SK-N-MC (cell line): Measurements from ENCODE around the gene SUPV3L1.

Source experiments
- EZH2 ChIP-seq: fragments of 200-600 bp; sonication (generic); IDR thresholded peaks from one replicate; pipeline ENCODE4 v1.6.1; 2017; ENCODE audit warnings: antibody characterized with exemption
- POLR2AphosphoS5 ChIP-seq: IDR thresholded peaks from 2 replicates; pipeline ENCODE4 v1.6.1; 2012; ENCODE audit warnings: mild to moderate bottlenecking, low read depth, low read length, borderline replicate concordance

DNA sequence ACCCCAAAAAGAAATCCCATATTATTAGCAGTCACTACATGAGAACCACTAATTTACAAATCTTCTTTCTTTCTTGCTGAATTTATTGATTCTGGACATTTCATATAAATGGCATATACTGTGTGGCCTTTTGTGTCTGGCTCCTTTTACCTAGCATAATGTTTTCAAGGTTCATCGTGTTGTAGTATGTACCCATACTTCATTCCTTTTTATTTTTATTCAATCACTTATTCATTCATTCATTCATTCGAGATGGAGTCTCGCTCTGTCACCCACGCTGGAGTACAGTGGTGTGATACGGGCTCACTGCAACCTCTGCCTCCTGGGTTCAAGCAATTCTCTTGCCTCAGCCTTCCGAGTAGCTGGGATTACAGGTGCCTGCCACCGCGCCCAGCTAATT lies 34.2 kb upstream of the SUPV3L1 start:
- no peak for TF ChIP-seq POLR2AphosphoS5
- TF ChIP-seq EZH2, result no peak
